Endothelial cell of umbilical vein (primary cell): Measurements from ENCODE around the gene HSPG2. TPM values are rescaled to one million over a fixed set of nuclear protein-coding genes. Genes with fewer than 3 reads are reported as not detected.
A peak's percentile ranks its signal among the peaks of the same experiment; 100 is the strongest.
"Not testable (repeated sequence)": the region's sequence is repeated elsewhere in the genome, so short reads cannot be mapped to it uniquely, and the experiment has no call there.

Experiments used
- BruUV-seq: library from RNA; stranded (reverse); fragments of 400-500 nt; replicated peaks from 2 replicates; lab custom pipeline; 2021; lab: Mats Ljungman, UMichigan
- CTCF ChIA-PET: fragments of 300-600, 350-600 bp; sonication (Branson Sonifier 250); formaldehyde crosslinking; loops from one replicate; lab custom pipeline; 2021; ENCODE audit warnings: antibody characterized with exemption, inconsistent platforms; lab: Charles Lee
- POLR2A ChIA-PET: fragments of 300-600, 350-600 bp; sonication (Branson Sonifier 250); formaldehyde crosslinking; loops from one replicate; lab custom pipeline; 2021; ENCODE audit warnings: antibody characterized with exemption, inconsistent platforms; lab: Charles Lee
- DNase-seq: peaks from one replicate; pipeline ENCODE4 v3.0.0-alpha.2; 2011; ENCODE audit warnings: low read depth, low spot score
- FAIRE-seq: peaks from 2 replicates; lab custom pipeline; 2011; peaks lifted over from hg19 to GRCh38; lab: Jason Lieb, UNC
- H2AFZ ChIP-seq: 2 replicates; pipeline ENCODE4 v1.6.0; 2012; ENCODE audit warnings: low read depth, low read length, control low read depth, inconsistent platforms
- H3K27ac ChIP-seq: 2 replicates; pipeline ENCODE4 v1.5.1; 2011; ENCODE audit warnings: low read depth, mild to moderate bottlenecking, control low read depth, low read length, moderate library complexity; ENCODE audit not compliant: insufficient read depth
- H3K27me3 ChIP-seq, 2 experiments: 2 replicates each; pipeline versions ENCODE4 v1.6.0 to v1.6.1; 2011; ENCODE audit warnings: low read length in 2 of 2, mixed read lengths in 1 of 2; ENCODE audit not compliant: control insufficient read depth in 2 of 2, insufficient read depth in 2 of 2
- H3K36me3 ChIP-seq, 2 experiments: 2 replicates in 1 of 2; 3 replicates in 1 of 2; pipeline ENCODE4 v1.5.1; 2011; ENCODE audit warnings: low read length in 2 of 2, mild to moderate bottlenecking in 1 of 2, moderate library complexity in 1 of 2; ENCODE audit not compliant: control insufficient read depth in 2 of 2, insufficient read depth in 2 of 2; ENCODE audit errors: extremely low read depth in 1 of 2
- H3K4me1 ChIP-seq: 3 replicates; pipeline ENCODE4 v1.5.1; 2011; ENCODE audit warnings: mild to moderate bottlenecking, low read length; ENCODE audit not compliant: control insufficient read depth, insufficient read depth; ENCODE audit errors: extremely low read depth
- H3K4me2 ChIP-seq: 2 replicates; pipeline ENCODE4 v1.6.1; 2011; ENCODE audit warnings: low read length, control low read depth, mixed read lengths; ENCODE audit not compliant: insufficient read depth
- H3K4me3 ChIP-seq, 3 experiments: fragments of 200-600 bp in 1 of 3; sonication (generic), shearing (Covaris generic) in 1 of 3; replicated peaks in 1 of 3; 2 replicates each; pipeline ENCODE4 v1.5.1; 2011 to 2016; ENCODE audit warnings: control low read depth in 3 of 3, low read length in 3 of 3, mild to moderate bottlenecking in 2 of 3, inconsistent platforms in 1 of 3, low read depth in 1 of 3, moderate library complexity in 1 of 3; ENCODE audit not compliant: insufficient read depth in 1 of 3
- H3K79me2 ChIP-seq: 2 replicates; pipeline ENCODE4 v1.6.0; 2012; ENCODE audit warnings: low read length, inconsistent platforms; ENCODE audit not compliant: control insufficient read depth, insufficient read depth
- H3K9ac ChIP-seq: replicated peaks from 2 replicates; pipeline ENCODE3; 2011; ENCODE audit warnings: low read length, control low read depth; ENCODE audit not compliant: insufficient read depth; ENCODE audit errors: extremely low read depth
- H3K9me1 ChIP-seq: replicated peaks from 3 replicates; pipeline ENCODE4 v1.6.0; 2011; ENCODE audit warnings: mild to moderate bottlenecking, low read length; ENCODE audit not compliant: control insufficient read depth, insufficient read depth; ENCODE audit errors: extremely low read depth
- H3K9me3 ChIP-seq: replicated peaks from 2 replicates; pipeline ENCODE4 v1.5.1; 2012; ENCODE audit warnings: low read length, inconsistent platforms; ENCODE audit not compliant: control insufficient read depth, insufficient read depth
- H4K20me1 ChIP-seq: replicated peaks from 2 replicates; pipeline ENCODE3; 2011; ENCODE audit warnings: mild to moderate bottlenecking, low read length; ENCODE audit not compliant: control insufficient read depth, insufficient read depth; ENCODE audit errors: extremely low read depth
- CTCF ChIP-seq, 2 donors: IDR thresholded peaks; 1 replicate in 1 of 2; 2 replicates in 1 of 2; pipeline ENCODE4 v1.5.1; 2011; ENCODE audit warnings: low read length in 2 of 2, mild to moderate bottlenecking in 2 of 2, moderate library complexity in 2 of 2, control low read depth in 1 of 2, inconsistent platforms in 1 of 2, low read depth in 1 of 2; ENCODE audit not compliant: insufficient read depth in 1 of 2; ENCODE audit errors: extremely low read depth in 1 of 2
- FOS ChIP-seq: IDR thresholded peaks from 2 replicates; pipeline ENCODE4 v1.6.1; 2011; ENCODE audit warnings: mild to moderate bottlenecking, low read length, moderate library complexity, borderline replicate concordance; ENCODE audit not compliant: insufficient read depth
- MYC ChIP-seq: IDR thresholded peaks from one replicate; pipeline ENCODE4 v1.6.1; 2011; ENCODE audit warnings: mild to moderate bottlenecking, low read depth, low read length
- POLR2A ChIP-seq: IDR thresholded peaks from 2 replicates; pipeline ENCODE4 v1.6.1; 2012; ENCODE audit warnings: low read depth, mild to moderate bottlenecking, control low read depth, low read length
- POLR2AphosphoS5 ChIP-seq: IDR thresholded peaks from 2 replicates; pipeline ENCODE4 v1.6.1; 2012; ENCODE audit warnings: low read depth, mild to moderate bottlenecking, control low read depth, low read length, moderate library complexity; ENCODE audit not compliant: insufficient read depth
- dilution Hi-C: fragments of 300-500 bp; cut with MboI; formaldehyde crosslinking; loops from one replicate; pipeline ENCODE4 v1.15.0; 2019; ENCODE audit warnings: low sequenced_read_pairs; ENCODE audit not compliant: extremely low pct_ligation_motif_present
- intact Hi-C: fragments of 100-400 bp; cut with micrococcal nuclease; formaldehyde crosslinking; loops from one replicate; pipeline ENCODE4 v1.10.0; 2022
- polyA plus RNA-seq, 4 experiments: library from polyadenylated mRNA; depleted of rRNA in 3 of 4; stranded (reverse) in 3 of 4; unstranded in 1 of 4; fragments of >200 nt; gene quantifications; 2 replicates each; pipeline versions ENCODE4 v1.2.1 to v1.2.3, GENCODE V29; 2011 to 2012; ENCODE audit warnings: missing spikeins in 1 of 4
- total RNA-seq: library from RNA; stranded (reverse); gene quantifications from 2 replicates; pipeline ENCODE4 v1.2.3, GENCODE V29; 2021

Gene HSPG2
- total and polyA plus RNA-seq, 2 donors (not counting 3 experiments of a cell fraction or from before 2014, with no cell fraction given), result 734 to 3,499 TPM

GRCh38 chr1:21909286-21909759, 27.8 kb downstream of the HSPG2 start:
- peak overlapping the region; percentile 78 for H3K9ac ChIP-seq
- no peak overlapping the region for H3K4me2 ChIP-seq
- POLR2A ChIA-PET, result interaction anchor here (0.8 to 1.5 kb wide), 4 partner anchors 9 to 31 kb away, joined by 3 to 9 read pairs (median 6); no protein-coding TSS in a partner anchor
- CTCF ChIA-PET, result interaction anchor here (0.8 to 2.4 kb wide), 5 partner anchors 9 to 54 kb away, joined by 3 to 13 read pairs (median 5); no protein-coding TSS in a partner anchor
- no TSS peak for BruUV-seq
- no peak overlapping the region for H2AFZ ChIP-seq
- dilution Hi-C loops, result no loop called here
- H3K9me1 ChIP-seq, result no peaks in the 10 kb centered on the region
- DNase-seq, result peak; percentile 49
- TF ChIP-seq POLR2A, result no peak
- no peak for TF ChIP-seq CTCF (IDR thresholded peaks at IDR 0.05; ENCODE audit: extremely low read depth in 1 of 2, insufficient read depth in 1 of 2, low read depth in 1 of 2, low read length in 2 of 2)
- no peak for TF ChIP-seq FOS
- no peak for TF ChIP-seq MYC
- peak; percentile 4 for TF ChIP-seq POLR2AphosphoS5
- peak overlapping the region; percentile 94 for H3K27ac ChIP-seq
- H3K36me3 ChIP-seq, result peaks cover 8 to 20% of the 10 kb centered on the region in 2 experiments
- FAIRE-seq, result peak; percentile 26
- intact Hi-C loops, result no loop called here
- H3K79me2 ChIP-seq, result peaks cover 92% of the 10 kb centered on the region
- no peaks in the 10 kb centered on the region for H4K20me1 ChIP-seq
- H3K4me3 ChIP-seq, result no peak overlapping the region
- no peaks in the 10 kb centered on the region for H3K9me3 ChIP-seq
- no peaks in the 10 kb centered on the region for H3K27me3 ChIP-seq
- peaks cover 94% of the 10 kb centered on the region for H3K4me1 ChIP-seq

GRCh38 chr1:21907737-21908534, 29.2 kb downstream of the HSPG2 start:
- H3K4me3 ChIP-seq, BruUV-seq, H3K4me2 ChIP-seq, H3K9me1 ChIP-seq, H2AFZ ChIP-seq, H3K27me3 ChIP-seq, dilution Hi-C loops, POLR2A ChIA-PET, intact Hi-C loops, H3K9me3 ChIP-seq, FAIRE-seq, H4K20me1 ChIP-seq: not testable (repeated sequence)
- Histone ChIP-seq H3K9ac (peak overlapping the region; percentile 79), H3K79me2 (peaks cover 91% of the 10 kb centered on the region), H3K4me1 (peaks cover 92% of the 10 kb centered on the region), H3K27ac (peak overlapping the region; percentile 94), H3K36me3 (peaks cover 8 to 21% of the 10 kb centered on the region in 2 experiments)
- peak; percentile 45 for DNase-seq
- CTCF ChIA-PET, result interaction anchor here (2.0 to 2.4 kb wide), 2 partner anchors 16 to 31 kb away, joined by 7 to 13 read pairs; no protein-coding TSS in a partner anchor
